Stimulated activated CD8-positive, alpha-beta memory T cell treated with anti-CD3 and anti-CD28 coated beads, Interleukin-15, amount 100 ng/mL, for 24 hours (primary cell): Measurements from ENCODE around the gene C2orf15.
A peak's percentile ranks its signal among the peaks of the same experiment; 100 is the strongest.
"Not testable (repeated sequence)": the region's sequence is repeated elsewhere in the genome, so short reads cannot be mapped to it uniquely, and the experiment has no call there.

Source experiments
- DNase-seq: peaks from one replicate; pipeline ENCODE4 v3.0.0-alpha.2; 2020; ENCODE audit warnings: low read depth

Gene C2orf15

GRCh38 chr2:99141110-99142108 lies at the start of gene C2orf15:
Gene C2orf15 (plus strand): TSS chr2:99141707. CDS start chr2:99150559, 8,852 bp downstream.
- peak; percentile 89 for DNase-seq

- DNase-seq: no peak
Observed at GRCh38 chr2:99096728-99097127, 44.8 kb upstream of the C2orf15 start.

GRCh38 chr2:99101697-99102096 lies 39.8 kb upstream of the C2orf15 start:
- no peak for DNase-seq

GRCh38 chr2:99104006-99104405 lies 37.5 kb upstream of the C2orf15 start:
- DNase-seq: no peak

- DNase-seq: no peak
Observed at GRCh38 chr2:99106913-99107312, 34.6 kb upstream of the C2orf15 start.

- no peak for DNase-seq
Observed at GRCh38 chr2:99111236-99111635, 30.3 kb upstream of the C2orf15 start.

- DNase-seq: no peak
Observed at GRCh38 chr2:99111945-99112344, 29.6 kb upstream of the C2orf15 start.

- no peak for DNase-seq
Observed at GRCh38 chr2:99112617-99113016, 28.9 kb upstream of the C2orf15 start.

- no peak for DNase-seq
Observed at GRCh38 chr2:99127981-99128380, 13.5 kb upstream of the C2orf15 start.

- not testable (repeated sequence) for DNase-seq
Observed at GRCh38 chr2:99135044-99135556, 6.4 kb upstream of the C2orf15 start.

GRCh38 chr2:99139003-99139402 lies 2.5 kb upstream of the C2orf15 start:
- DNase-seq: no peak

GRCh38 chr2:99140056-99140859 lies 1.2 kb upstream of the C2orf15 start:
- no peak for DNase-seq

GRCh38 chr2:99140860-99141109 lies 722 bp upstream of the C2orf15 start:
- no peak for DNase-seq

- DNase-seq: no peak
Observed at GRCh38 chr2:99150706-99151105, 9.2 kb downstream of the C2orf15 start.

GRCh38 chr2:99152199-99152895 lies 10.8 kb downstream of the C2orf15 start:
- no peak for DNase-seq

- DNase-seq: no peak
Observed at GRCh38 chr2:99153921-99154604, 12.6 kb downstream of the C2orf15 start.

- peak; percentile 80 for DNase-seq
Observed at GRCh38 chr2:99154643-99155536, 13.4 kb downstream of the C2orf15 start, which contains the start of the genes LIPT1 and TSGA10. Gene LIPT1 (plus strand): TSS chr2:99154967. CDS start chr2:99161958, 6,991 bp downstream. Gene TSGA10 (minus strand): TSS chr2:99154942. CDS start chr2:99109439, 45,503 bp downstream.

- DNase-seq: no peak
Observed at GRCh38 chr2:99156891-99157290, 15.4 kb downstream of the C2orf15 start.

- no peak for DNase-seq
Observed at GRCh38 chr2:99158599-99158998, 17.1 kb downstream of the C2orf15 start.

- DNase-seq: no peak
Observed at GRCh38 chr2:99159594-99159993, 18.1 kb downstream of the C2orf15 start.
